Activated effector memory CD4-positive, alpha-beta T cell treated with Interleukin-2 at 50 U/mL for 16 hours (primary cell): Measurements from ENCODE around the gene WDCP.
"Not testable (repeated sequence)": the region's sequence is repeated elsewhere in the genome, so short reads cannot be mapped to it uniquely, and the experiment has no call there.

Source experiments
- DNase-seq: peaks from one replicate; pipeline ENCODE4 v3.0.0-alpha.2; 2020

The WDCP gene

DNA sequence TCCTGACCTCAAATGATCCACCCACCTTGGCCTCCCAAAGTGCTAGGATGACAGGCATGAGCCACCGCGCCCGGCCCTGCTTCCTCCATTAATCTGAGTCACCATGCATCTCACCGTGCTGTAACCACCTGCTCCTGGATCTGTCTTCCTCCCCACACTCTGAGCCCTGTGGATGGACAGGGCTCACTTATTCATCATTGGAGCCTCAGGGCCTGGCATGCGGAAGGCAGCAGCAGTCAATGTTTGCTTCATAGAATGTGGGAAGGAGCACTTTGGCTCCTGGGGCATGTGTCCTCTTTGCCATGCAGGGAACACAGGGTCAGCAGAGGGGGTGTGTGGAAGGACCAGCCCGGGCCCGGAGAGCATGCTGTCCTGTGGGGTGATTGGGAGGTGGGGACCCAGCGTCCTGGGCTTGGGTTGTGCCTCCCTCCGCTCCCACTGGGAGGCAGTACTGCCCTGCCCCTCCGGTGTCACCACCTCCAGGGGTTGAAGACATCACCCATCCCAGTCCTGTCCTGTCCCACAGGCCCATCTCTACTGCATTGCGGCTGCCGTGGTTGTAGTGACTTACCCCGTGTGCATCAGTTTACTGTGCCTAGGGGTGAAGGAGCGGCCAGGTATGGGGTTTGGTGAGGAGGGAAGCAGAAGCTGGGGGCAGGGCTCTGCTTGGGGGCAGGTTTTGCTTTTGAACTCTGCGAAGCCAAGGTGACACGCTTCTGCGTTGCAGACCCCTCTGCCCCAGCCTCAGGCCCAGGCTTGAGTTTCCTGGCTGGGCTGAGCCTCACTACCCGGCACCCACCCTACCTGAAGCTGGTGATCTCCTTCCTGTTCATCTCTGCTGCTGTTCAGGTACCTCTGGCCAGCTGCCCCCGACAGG lies 25.8 kb downstream of the WDCP start:
- DNase-seq: no peak

DNA sequence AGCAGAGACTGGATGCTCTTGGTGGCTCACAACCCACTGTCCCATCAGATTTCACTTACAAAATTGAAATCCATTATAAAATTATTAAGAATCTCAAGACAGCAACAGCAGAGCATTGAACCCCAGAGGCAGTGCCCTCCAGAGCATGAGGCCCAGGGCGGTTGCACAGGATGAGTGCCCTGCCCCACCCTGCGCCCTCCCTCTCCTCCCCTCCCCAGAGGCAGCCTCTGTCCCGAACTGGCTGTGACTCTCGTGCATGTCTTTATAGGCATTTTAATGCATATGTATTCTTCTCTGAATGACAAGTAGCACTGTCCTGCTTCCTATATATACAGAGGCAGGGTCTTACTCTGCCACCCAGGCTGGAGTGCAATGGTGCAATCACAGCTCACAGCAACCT lies 26.9 kb downstream of the WDCP start:
- DNase-seq: no peak

DNA sequence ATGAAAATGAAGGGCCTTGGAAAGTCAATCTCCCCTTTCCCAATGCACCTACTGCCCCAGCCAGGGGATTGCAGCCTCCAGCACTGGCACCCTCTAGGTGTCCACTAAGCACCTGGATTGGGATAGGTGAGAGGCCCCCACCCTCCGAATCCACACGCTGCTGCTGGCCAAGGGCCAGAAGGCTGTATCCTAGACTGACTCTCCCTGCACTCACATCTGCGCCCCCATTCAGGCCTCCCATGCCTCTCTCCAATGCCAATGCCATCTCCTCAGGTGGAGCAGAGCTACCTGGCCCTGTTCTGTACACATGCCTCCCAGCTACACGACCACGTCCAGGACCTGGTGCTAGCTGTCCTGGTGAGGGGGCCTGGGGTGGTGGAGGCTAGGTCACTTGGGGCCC lies 27.5 kb downstream of the WDCP start:
- DNase-seq: no peak

DNA sequence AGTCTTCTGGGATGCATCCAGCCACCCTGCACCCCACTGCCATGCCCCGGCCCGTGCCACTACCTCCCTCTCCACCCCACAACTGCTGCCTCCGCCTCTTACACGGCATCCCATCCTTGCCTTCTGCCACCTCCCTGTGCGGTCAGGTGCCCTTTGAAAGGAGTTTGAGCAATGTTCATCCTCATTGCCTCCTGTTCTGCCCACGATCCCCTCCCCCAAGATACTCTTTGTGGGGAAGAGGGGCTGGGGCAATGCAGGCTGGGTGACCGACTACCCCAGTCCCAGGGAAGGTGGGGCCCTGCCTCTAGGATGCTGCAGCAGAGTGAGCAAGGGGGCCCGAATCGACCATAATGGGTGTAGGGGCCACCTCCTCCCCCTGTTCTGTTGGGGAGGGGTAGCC lies 28.9 kb downstream of the WDCP start:
- no peak for DNase-seq

DNA sequence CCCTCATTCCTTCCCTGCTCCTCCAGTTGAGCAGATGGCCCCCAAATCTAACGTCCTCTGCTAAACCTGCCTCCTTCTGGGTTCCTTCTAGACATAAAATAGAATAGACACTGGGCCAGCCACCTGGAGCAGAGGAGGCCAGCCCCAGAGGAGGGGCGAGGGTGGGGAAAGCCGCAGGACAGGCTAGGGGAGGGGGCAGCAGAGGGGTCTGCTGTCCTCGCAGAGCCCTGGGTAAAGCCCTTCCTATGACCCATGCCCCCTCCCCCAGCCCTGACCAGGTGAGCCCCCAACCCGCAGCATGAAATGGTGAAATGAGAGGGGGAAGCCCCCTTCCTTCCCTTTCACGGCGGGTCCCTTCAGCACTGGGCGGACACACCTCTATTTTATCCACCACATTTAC lies 29.5 kb downstream of the WDCP start:
- DNase-seq: no peak

DNA sequence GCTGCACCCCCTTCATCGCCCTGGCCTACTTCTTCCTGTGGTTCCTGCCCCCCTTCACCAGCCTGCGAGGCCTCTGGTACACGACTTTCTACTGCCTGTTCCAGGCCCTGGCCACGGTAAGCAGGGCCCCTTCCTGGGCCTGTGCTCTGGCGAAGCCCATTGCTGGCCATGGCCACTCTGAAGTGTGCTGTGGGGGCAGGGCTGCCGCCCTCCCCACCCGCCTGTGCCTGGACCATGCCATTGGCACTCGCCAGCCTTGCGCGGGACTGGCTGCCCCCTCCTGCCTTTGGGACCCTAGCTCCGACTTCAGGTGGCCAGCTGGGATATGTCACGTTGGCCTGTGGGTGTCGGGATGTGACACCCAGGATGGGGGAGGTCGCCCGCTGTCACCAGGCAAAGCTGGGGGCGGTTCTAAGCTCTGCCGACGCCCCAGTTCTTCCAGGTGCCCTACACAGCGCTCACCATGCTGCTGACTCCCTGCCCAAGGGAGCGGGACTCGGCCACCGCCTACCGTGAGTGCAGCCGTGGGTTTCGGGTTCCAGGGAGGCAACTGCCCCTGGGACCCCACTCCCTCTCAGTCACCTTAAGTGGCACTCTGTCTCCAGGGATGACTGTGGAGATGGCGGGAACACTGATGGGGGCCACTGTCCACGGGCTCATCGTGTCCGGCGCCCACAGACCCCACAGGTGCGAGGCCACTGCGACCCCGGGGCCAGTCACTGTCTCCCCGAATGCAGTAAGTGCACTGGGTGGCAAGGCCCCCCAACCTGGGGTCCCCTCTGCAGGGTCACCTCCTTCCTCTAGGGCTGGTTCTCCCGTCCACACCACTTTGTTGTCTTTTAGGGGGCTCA lies 30.1 kb downstream of the WDCP start:
- DNase-seq: no peak

DNA sequence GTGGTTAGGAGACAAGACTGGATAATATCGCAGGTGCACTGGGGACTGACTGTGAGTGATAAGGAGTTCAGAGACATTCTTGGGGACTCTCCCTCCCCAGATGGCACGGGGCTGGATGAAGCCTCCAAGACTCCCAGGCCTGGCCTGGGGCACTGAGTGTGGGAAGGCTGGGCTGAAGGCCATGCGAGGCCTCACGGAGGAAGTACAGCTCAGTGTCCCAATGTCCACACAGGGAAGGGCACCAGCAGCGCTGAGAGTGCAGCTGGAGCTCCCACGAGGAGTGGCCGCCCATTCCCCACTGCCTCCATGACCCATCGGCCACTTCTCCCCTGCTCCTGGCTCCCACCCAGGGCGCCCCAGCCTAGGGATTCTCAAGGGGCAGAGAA lies 30.8 kb downstream of the WDCP start:
- no peak for DNase-seq

DNA sequence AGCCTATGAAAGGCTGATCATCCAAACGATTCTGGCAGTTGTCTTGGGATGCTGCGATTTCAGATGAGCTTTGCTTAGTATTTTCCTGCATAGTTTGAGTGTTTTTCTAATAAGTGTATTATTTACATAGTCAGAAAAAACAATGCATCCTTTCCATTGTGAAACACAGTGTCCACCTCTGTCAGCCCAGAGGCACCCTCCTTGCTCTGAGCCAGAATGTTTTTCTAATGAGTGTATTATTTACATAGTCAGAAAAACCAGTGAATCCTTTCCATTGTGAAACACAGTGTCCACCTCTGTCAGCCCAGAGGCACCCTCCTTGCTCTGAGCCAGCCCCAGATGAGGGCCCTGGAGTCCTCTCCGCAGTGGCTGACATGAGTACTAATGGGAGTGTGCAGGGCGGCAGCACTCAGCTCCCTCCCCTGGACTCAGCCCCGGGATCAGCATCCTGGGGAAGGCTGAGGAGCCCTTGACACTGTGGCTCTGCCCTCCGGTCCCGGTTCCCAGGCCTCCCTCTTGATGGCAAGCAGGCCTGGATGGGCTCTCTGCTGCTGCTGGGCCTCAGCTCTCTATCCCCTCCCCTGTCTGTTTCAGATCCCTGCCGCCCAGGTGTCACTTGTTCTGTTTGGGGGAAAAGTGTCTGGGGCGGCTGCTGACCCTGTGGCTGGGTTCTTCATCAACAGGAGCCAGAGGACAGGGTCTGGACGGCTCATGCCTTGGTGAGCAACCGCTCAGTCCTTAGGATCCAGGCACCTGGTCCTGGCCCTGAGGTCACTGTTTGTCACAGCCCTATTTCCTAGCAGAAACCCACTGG lies 31.4 kb downstream of the WDCP start:
- no peak for DNase-seq

DNA sequence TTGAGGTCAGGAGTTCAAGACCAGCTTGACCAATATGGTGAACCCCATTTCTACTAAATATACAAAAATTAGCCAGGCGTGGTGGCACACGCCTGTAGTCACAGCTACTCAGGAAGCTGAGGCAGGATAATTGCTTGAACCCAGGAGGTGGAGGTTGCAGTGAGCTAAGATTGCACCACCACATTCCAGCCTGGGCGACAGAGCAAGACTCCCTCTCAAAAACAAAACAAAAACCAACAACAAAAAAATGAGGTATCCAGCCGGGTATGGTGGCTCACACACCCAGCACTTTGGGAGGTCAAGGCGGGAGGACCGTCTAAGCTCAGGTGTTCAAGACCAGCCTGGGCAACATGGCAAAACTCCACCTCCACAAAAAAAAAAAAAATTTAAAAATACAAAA lies 32.3 kb downstream of the WDCP start:
- not testable (repeated sequence) for DNase-seq

DNA sequence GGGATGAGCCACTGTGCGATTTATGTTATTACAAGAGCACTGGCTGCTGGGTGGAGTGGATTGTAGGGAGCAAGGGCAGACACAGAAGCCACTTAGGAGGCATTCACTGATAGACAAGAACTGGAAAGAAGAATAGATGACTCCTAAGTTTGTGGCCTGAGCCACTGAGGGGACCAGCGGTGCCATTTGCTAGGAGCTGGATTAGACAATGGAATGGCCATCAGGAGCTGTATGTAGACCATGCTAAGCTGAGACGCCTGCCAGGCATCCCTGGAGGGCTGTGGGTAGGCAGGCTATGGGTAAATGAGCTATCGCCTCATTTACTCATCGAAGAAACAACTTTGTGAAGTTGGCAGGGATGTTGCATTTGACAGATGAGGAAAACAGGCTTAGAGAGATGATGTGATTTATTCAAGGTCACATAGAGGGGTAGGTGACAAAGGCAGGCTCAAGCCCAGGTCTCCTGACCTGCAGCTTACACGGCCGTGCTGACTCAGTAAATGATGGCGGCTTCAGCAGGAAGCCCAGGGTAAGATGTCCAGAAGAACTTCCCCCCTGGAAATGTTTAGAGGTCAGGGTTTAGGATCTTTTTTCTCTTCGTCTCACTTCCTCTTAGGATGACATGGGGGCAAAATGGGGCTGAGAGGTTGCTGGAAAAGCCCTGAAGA lies 34.5 kb downstream of the WDCP start:
- no peak for DNase-seq

DNA sequence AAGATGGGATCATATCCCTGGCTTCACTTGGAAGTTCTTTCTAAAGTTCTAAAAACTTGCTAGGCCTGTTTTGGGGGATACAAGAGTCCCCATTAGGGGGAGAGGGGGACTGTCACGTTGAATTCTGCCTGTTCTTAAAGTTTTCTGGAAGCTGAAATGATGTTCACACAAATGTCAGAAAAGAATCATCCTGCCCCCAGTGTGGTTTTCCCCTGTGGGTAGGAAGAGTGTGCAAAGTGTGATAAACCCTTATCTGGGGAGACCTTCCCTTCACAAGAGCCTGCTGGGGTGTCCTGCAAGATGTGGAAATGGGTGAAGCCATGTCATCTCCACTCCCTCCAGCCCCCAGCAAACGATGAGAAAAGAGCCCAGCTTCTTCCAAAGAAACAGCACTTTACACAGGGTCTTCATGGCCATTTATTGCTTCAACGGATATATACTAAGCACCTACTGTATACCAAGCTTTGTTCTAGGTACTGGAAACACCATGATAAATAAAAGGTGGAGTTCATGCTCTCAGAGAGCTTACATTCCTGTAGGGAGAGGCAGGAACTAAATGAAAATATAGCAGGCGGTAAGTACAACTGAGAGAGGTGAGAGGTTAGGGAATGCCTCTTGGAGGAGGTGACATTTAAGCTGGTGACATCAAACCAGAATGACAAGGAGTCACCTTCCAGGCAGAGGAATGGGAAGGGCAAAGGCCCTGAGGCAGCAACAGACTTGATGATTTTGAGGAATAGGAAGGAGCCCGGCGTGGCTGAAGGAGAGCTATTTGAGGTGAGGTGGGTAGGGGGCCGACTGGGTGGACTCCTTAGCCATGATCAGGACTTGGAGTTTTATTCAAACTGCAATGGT lies 35.7 kb downstream of the WDCP start:
- DNase-seq: no peak

DNA sequence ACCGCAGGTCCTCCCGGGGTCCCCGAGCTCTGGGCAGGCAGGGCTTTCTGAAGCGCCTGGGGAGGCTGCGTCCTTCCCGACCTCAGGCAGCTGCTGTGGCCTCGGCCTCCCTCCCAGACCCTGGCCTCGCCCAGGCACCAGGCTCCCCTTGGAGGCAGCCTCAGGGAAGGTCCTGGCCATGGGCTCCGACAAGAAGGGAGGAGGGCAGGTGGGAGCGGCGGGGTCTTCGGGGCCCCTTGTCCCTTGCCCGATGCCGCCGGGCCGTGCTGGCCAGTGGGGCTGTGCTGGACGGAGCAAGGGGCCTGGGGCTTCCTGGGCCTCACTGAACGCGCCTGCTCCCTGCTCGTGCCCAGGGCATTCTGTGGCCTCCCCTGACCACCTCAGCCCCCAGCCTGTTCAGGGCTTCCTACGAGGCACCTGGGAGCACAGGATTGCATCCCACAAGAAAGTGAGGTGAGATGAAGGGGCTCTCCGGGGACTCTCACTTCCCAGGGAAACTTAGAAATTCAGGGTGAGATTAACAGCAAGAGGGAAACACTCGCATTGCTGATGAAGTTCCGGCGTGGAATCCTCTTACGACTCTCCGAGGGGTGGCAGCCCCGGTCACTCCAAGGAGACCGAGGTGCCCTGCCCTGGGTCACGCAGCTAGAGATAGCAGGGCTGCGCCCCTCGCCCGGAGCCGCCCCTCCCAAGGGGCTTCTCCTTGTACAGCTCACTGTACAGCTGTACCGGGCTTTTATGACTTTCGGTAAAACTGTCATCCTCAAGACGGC lies 36.5 kb downstream of the WDCP start:
- DNase-seq: no peak

DNA sequence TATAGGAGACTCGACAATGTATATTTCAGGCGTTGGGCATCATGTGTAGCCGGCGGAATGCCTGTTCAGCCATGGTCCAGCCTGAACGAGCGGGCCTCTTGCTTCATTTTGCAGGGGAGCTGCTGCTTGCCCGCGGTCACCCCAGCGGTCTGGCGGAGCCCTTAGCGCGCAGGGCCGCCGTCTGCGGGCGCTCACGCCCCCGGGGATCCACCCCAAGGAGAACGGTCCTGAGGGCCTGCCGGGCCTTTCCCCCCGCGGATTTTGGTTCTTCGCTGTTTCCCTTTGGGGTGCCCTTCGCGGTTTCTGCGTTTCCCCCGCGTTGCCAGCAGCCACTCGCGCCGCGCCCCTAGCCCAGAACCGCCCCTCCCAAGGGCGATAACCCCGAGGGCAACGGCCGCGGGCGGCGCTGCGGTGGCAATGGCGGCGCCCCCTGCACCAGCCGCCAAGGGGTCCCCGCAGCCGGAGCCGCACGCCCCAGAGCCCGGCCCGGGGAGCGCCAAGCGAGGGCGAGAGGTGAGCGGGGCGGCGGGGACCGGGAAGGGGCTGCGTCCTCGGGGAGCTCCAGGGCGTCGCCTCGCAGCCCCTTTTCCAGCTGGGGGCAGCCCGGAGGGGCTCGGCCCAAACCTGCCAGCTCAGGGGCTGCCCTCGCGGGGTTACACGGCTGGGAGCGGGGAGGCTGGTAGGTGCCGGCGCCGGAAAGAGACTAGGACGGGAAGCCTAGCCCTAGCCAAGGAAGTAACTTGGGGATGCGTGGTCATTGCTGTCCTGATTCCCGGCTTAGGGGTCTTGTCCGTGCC lies 37.3 kb downstream of the WDCP start, which contains the start of gene MFSD2B:
TSS of gene MFSD2B (plus strand) at position 406 of the 797 bp plus-strand sequence. CDS start at position 418, 12 bp downstream.
- DNase-seq: no peak

DNA sequence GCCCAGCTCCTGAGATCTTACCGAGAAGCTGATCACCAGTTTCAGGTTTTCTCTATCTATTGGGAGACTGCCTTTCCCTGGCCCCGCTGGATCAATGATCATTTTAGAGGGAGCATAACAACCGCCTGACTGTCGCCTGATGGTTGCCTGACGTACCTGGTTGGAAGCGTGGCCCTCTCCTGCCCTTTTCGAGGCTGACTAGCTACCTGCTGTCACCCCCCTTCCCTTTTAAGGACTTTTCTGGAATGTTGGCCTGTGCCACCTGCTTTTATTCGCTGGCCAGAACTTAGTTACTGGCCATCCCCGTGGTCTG lies 37.9 kb downstream of the WDCP start:
- no peak for DNase-seq

DNA sequence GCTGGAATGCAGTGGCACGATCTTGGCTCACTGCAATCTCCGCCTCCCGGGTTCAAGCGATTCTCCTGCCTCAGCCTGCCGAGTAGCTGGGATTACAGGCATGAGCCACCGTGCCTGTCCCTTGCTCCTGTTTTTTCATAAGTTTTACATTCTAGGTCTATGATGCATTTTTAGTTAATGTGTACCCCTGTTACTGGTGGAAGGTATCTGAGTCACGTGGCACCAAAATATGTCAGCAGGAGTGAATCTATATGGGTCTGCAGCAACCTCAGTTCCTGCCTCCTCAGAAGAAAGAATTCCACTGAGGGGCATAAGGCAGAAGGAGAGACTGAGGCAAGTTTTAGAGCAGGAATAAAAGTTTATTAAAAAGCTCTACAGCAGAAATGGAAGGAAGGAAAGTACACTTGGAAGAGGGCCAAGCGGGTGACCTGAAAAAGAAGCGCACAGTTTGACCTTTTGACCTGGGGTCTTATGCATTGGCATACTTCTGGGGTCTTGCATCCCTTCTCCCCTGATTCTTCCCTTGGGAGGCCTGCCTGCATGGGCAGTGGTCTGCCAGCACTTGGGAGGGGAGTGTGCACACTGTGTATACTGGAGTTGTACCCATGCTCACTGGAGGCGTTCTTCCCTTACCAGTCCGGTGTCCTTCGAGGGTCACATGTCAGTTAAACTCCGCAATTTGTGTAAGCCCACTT lies 38.4 kb downstream of the WDCP start:
- DNase-seq: no peak

DNA sequence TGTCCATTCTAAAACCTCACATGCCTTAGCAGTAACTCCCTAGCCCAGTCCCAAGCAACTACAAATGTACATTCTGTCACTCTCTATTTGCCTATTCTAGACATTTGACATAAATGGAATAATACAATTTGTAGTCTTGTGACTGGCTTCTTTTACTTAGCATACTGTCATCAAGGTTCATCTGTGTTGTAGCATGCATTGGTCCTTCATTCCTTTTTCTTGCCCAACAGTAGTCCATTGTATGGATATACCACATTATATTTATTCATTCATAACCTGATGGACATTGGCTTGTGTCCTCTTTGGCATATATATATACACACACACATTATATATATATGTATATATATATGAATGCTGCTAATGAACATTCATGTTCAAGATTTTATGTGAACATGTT lies 39.5 kb downstream of the WDCP start:
- DNase-seq: no peak

DNA sequence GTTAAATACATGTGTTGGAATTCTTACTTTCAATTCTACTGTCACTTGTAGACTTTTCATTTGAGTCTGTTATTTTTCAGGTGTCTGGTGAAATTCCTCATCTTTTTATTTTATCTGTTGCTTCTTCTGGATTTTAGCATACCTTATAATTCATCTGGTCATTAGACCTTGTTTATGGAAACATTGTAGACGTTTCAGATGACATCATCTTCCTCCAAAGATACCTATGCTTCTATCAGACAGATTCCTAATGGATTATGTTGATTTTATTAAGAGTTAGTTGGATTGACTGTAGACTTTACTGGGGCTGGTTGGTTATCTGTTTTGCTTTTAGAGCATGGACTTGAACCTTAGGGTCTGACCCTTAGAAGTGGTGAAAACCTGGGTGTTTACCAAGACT lies 52.6 kb downstream of the WDCP start:
- no peak for DNase-seq

DNA sequence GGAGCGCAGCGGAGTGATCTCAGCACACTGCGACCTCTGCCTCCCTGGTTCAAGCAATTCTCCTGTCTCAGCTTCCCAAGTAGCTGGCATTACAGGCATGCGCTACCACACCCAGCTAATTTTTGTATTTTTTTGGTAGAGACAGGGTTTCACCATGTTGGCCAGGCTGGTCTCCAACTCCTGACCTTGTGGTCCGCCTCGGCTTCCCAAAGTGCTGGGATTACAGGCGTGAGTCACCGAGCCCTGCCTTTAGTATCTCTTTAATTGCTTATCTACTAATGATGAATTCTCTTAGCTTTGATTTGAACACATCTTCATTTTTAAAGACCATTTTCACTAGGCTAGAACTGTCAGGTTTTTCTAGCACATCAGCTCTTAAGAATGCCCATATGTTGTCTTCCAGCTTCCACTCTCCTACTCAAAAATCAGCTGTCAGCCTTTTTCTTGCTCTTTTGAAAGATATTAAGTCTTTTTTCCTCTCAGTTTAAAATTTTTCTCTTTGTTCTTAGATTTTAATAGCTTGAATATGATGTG lies 53.4 kb downstream of the WDCP start:
- DNase-seq: no peak

DNA sequence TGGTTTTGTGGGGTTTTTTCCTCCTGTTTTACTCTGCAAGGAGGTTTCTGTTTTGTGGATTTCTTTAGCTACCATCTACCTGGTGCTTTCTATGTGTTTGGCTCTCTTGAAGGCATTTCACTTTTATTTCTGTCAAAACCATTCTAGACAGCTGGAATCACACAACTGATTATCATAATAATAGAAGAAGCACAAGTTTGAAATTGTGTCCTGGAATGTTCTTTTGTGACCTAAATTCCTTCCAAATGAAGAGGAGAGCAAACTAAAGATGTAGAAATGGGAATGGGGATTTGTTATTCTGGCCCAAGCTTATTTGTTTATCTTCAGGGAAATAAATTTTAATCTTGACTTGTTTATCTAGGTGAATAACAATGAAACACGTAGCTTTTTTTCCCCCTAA lies 54.3 kb downstream of the WDCP start:
- no peak for DNase-seq
